Measurements from ENCODE around the gene ARHGAP8. TPM values are rescaled to one million over a fixed set of nuclear protein-coding genes. Genes with fewer than 3 reads are reported as not detected.

Gene ARHGAP8
- not detected in 2 replicates for total RNA-seq (2014; rRNA removed; shearing (Covaris generic); ENCODE audit: low replicate concordance)

GRCh38 chr22:44752285-44753188 lies at the start of gene ARHGAP8:
TSS of gene ARHGAP8 (plus strand) at chr22:44752575. CDS start at chr22:44786528, 33,953 bp downstream.
- no peaks in the 10 kb centered on the region for H3K4me1 ChIP-seq (ENCODE audit: low read length)
- no peak within 1 kb of the TSS for H3K4me3 ChIP-seq (ENCODE audit: low read length)
- no peaks in the 10 kb centered on the region for H3K36me3 ChIP-seq (ENCODE audit: insufficient read depth, low read length)
- H3K9ac ChIP-seq (ENCODE audit: low read length) = no peak within 1 kb of the TSS
- H2AFZ ChIP-seq (ENCODE audit: low read length) = no peak within 1 kb of the TSS
- no peaks in the 10 kb centered on the region; the same call in 1 of the 2 replicates for H3K9me3 ChIP-seq (ENCODE audit: low read length)
- no peaks in the 10 kb centered on the region for H3K79me2 ChIP-seq (ENCODE audit: low read length)
- no peak within 1 kb of the TSS for H3K4me2 ChIP-seq (ENCODE audit: low read depth, low read length, poor library complexity, severe bottlenecking)
- no peak for DNase-seq
- no peaks in the 10 kb centered on the region for H4K20me1 ChIP-seq (ENCODE audit: insufficient read depth, low read depth, low read length)
- no peaks in the 10 kb centered on the region for H3K9me2 ChIP-seq (replicated peaks; ENCODE audit: insufficient read depth, low read length)
- no peak within 1 kb of the TSS for H3K27ac ChIP-seq (ENCODE audit: low read length)
- H3K27me3 ChIP-seq (ENCODE audit: low read length) = no peaks in the 10 kb centered on the region

GRCh38 chr22:44703255-44703870 lies 49.0 kb upstream of the ARHGAP8 start:
- H4K20me1 ChIP-seq (ENCODE audit: insufficient read depth, low read depth, low read length) = no peaks in the 10 kb centered on the region
- no peaks in the 10 kb centered on the region for H3K36me3 ChIP-seq (ENCODE audit: insufficient read depth, low read length)
- H3K9ac ChIP-seq (ENCODE audit: low read length) = no peak overlapping the region
- no peaks in the 10 kb centered on the region for H3K9me3 ChIP-seq (ENCODE audit: low read length)
- H3K4me3 ChIP-seq (ENCODE audit: low read length) = no peak overlapping the region
- no peaks in the 10 kb centered on the region for H3K79me2 ChIP-seq (ENCODE audit: low read length)
- no peaks in the 10 kb centered on the region for H3K27me3 ChIP-seq (ENCODE audit: low read length)
- no peak overlapping the region for H3K27ac ChIP-seq (ENCODE audit: low read length)
- no peaks in the 10 kb centered on the region for H3K4me1 ChIP-seq (ENCODE audit: low read length)
- no peak overlapping the region for H2AFZ ChIP-seq (ENCODE audit: low read length)
- H3K4me2 ChIP-seq (ENCODE audit: low read depth, low read length, poor library complexity, severe bottlenecking) = no peak overlapping the region
- DNase-seq = no peak
- no peaks in the 10 kb centered on the region for H3K9me2 ChIP-seq (replicated peaks; ENCODE audit: insufficient read depth, low read length)

- Histone ChIP-seq H3K4me3 (ENCODE audit: low read length) (no peak overlapping the region), H3K4me1 (ENCODE audit: low read length) (no peaks in the 10 kb centered on the region), H3K79me2 (ENCODE audit: low read length) (no peaks in the 10 kb centered on the region), H3K9ac (ENCODE audit: low read length) (no peak overlapping the region), H2AFZ (ENCODE audit: low read length) (no peak overlapping the region), H3K27ac (ENCODE audit: low read length) (no peak overlapping the region), H3K27me3 (ENCODE audit: low read length) (no peaks in the 10 kb centered on the region), H3K36me3 (ENCODE audit: insufficient read depth, low read length) (no peaks in the 10 kb centered on the region), H4K20me1 (ENCODE audit: insufficient read depth, low read depth, low read length) (no peaks in the 10 kb centered on the region), H3K4me2 (ENCODE audit: low read depth, low read length, poor library complexity, severe bottlenecking) (no peak overlapping the region), H3K9me2 (replicated peaks; ENCODE audit: insufficient read depth, low read length) (no peaks in the 10 kb centered on the region), H3K9me3 (ENCODE audit: low read length) (no peaks in the 10 kb centered on the region)
- no peak for DNase-seq
Observed at GRCh38 chr22:44704159-44705021, 48.0 kb upstream of the ARHGAP8 start.

DNA sequence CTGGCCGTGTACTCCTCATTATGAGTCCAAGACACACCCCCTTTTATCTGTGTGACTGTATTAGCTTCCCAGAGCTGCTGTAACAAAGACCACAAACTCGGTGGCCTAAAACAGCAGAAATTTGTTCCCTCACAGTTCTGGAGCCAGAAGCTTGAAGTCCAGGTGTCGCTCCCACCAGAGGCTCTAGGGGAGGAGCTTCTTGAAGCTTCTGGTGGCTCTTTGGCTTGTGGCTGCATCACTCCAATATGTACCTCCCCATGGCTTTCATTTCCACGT lies 47.4 kb upstream of the ARHGAP8 start:
- no peaks in the 10 kb centered on the region for H3K79me2 ChIP-seq (ENCODE audit: low read length)
- no peak overlapping the region for H3K27ac ChIP-seq (ENCODE audit: low read length)
- H3K27me3 ChIP-seq (ENCODE audit: low read length) = no peaks in the 10 kb centered on the region
- no peaks in the 10 kb centered on the region for H3K9me3 ChIP-seq (ENCODE audit: low read length)
- no peaks in the 10 kb centered on the region for H3K9me2 ChIP-seq (replicated peaks; ENCODE audit: insufficient read depth, low read length)
- H4K20me1 ChIP-seq (ENCODE audit: insufficient read depth, low read depth, low read length) = no peaks in the 10 kb centered on the region
- H3K4me3 ChIP-seq (ENCODE audit: low read length) = no peak overlapping the region
- no peak for DNase-seq
- no peak overlapping the region for H3K4me2 ChIP-seq (ENCODE audit: low read depth, low read length, poor library complexity, severe bottlenecking)
- no peaks in the 10 kb centered on the region for H3K4me1 ChIP-seq (ENCODE audit: low read length)
- no peaks in the 10 kb centered on the region for H3K36me3 ChIP-seq (ENCODE audit: insufficient read depth, low read length)
- H3K9ac ChIP-seq (ENCODE audit: low read length) = no peak overlapping the region
- no peak overlapping the region for H2AFZ ChIP-seq (ENCODE audit: low read length)

GRCh38 chr22:44706488-44706887 lies 45.9 kb upstream of the ARHGAP8 start:
- Histone ChIP-seq H3K4me1 (ENCODE audit: low read length) (no peaks in the 10 kb centered on the region), H3K9me2 (replicated peaks; ENCODE audit: insufficient read depth, low read length) (no peaks in the 10 kb centered on the region), H3K4me2 (ENCODE audit: low read depth, low read length, poor library complexity, severe bottlenecking) (no peak overlapping the region), H3K4me3 (ENCODE audit: low read length) (no peak overlapping the region), H3K9me3 (ENCODE audit: low read length) (no peaks in the 10 kb centered on the region), H2AFZ (ENCODE audit: low read length) (no peak overlapping the region), H3K79me2 (ENCODE audit: low read length) (no peaks in the 10 kb centered on the region), H3K9ac (ENCODE audit: low read length) (no peak overlapping the region), H3K36me3 (ENCODE audit: insufficient read depth, low read length) (no peaks in the 10 kb centered on the region), H3K27ac (ENCODE audit: low read length) (no peak overlapping the region), H4K20me1 (ENCODE audit: insufficient read depth, low read depth, low read length) (no peaks in the 10 kb centered on the region), H3K27me3 (ENCODE audit: low read length) (no peaks in the 10 kb centered on the region)
- DNase-seq = no peak

GRCh38 chr22:44707178-44707577 lies 45.2 kb upstream of the ARHGAP8 start:
- no peak overlapping the region for H3K4me3 ChIP-seq (ENCODE audit: low read length)
- no peak overlapping the region for H3K9ac ChIP-seq (ENCODE audit: low read length)
- no peaks in the 10 kb centered on the region for H3K9me3 ChIP-seq (ENCODE audit: low read length)
- no peaks in the 10 kb centered on the region for H3K4me1 ChIP-seq (ENCODE audit: low read length)
- H2AFZ ChIP-seq (ENCODE audit: low read length) = no peak overlapping the region
- no peaks in the 10 kb centered on the region for H3K36me3 ChIP-seq (ENCODE audit: insufficient read depth, low read length)
- no peak overlapping the region for H3K4me2 ChIP-seq (ENCODE audit: low read depth, low read length, poor library complexity, severe bottlenecking)
- H3K79me2 ChIP-seq (ENCODE audit: low read length) = no peaks in the 10 kb centered on the region
- no peaks in the 10 kb centered on the region for H3K9me2 ChIP-seq (replicated peaks; ENCODE audit: insufficient read depth, low read length)
- no peak overlapping the region for H3K27ac ChIP-seq (ENCODE audit: low read length)
- H3K27me3 ChIP-seq (ENCODE audit: low read length) = no peaks in the 10 kb centered on the region
- DNase-seq = no peak
- no peaks in the 10 kb centered on the region for H4K20me1 ChIP-seq (ENCODE audit: insufficient read depth, low read depth, low read length)

GRCh38 chr22:44707752-44708151 lies 44.6 kb upstream of the ARHGAP8 start:
- H3K9ac ChIP-seq (ENCODE audit: low read length) = no peak overlapping the region
- no peak for DNase-seq
- H3K27me3 ChIP-seq (ENCODE audit: low read length) = no peaks in the 10 kb centered on the region
- H3K4me3 ChIP-seq (ENCODE audit: low read length) = no peak overlapping the region
- no peak overlapping the region for H2AFZ ChIP-seq (ENCODE audit: low read length)
- no peaks in the 10 kb centered on the region for H3K9me3 ChIP-seq (ENCODE audit: low read length)
- H3K36me3 ChIP-seq (ENCODE audit: insufficient read depth, low read length) = no peaks in the 10 kb centered on the region
- no peaks in the 10 kb centered on the region for H3K4me1 ChIP-seq (ENCODE audit: low read length)
- H4K20me1 ChIP-seq (ENCODE audit: insufficient read depth, low read depth, low read length) = no peaks in the 10 kb centered on the region
- no peaks in the 10 kb centered on the region for H3K9me2 ChIP-seq (replicated peaks; ENCODE audit: insufficient read depth, low read length)
- no peak overlapping the region for H3K27ac ChIP-seq (ENCODE audit: low read length)
- H3K4me2 ChIP-seq (ENCODE audit: low read depth, low read length, poor library complexity, severe bottlenecking) = no peak overlapping the region
- no peaks in the 10 kb centered on the region for H3K79me2 ChIP-seq (ENCODE audit: low read length)

DNA sequence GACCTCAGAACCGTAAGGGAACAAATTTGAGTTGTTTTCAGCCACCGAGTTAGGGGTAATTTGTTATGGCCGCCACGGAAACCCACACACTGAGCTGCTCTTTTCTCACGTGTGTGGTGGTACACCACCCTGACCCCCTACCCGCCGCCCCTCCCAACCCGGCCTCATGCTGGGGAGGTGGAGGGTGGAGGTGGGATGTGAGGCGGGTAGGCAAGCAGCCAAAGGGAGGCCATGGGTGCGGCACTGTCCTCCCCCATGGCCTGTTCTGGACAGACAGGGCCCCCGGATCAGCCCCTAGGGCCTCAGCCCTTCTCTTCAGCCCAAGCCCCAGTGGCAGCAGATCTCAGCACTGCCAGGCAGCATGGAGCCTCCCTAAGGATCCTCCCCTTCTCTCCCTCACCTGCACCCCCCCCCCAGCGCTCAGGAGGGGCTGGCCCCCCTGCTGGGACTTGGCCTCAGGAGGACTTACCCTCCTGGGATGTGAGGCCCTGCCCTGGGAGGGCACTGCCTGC lies 42.4 kb upstream of the ARHGAP8 start:
- H2AFZ ChIP-seq (ENCODE audit: low read length) = no peak overlapping the region
- H3K27ac ChIP-seq (ENCODE audit: low read length) = no peak overlapping the region
- DNase-seq = no peak
- no peaks in the 10 kb centered on the region for H3K4me1 ChIP-seq (ENCODE audit: low read length)
- no peaks in the 10 kb centered on the region for H3K27me3 ChIP-seq (ENCODE audit: low read length)
- no peaks in the 10 kb centered on the region for H3K36me3 ChIP-seq (ENCODE audit: insufficient read depth, low read length)
- no peak overlapping the region for H3K9ac ChIP-seq (ENCODE audit: low read length)
- no peaks in the 10 kb centered on the region for H4K20me1 ChIP-seq (ENCODE audit: insufficient read depth, low read depth, low read length)
- H3K4me2 ChIP-seq (ENCODE audit: low read depth, low read length, poor library complexity, severe bottlenecking) = no peak overlapping the region
- no peaks in the 10 kb centered on the region for H3K9me3 ChIP-seq (ENCODE audit: low read length)
- no peak overlapping the region for H3K4me3 ChIP-seq (ENCODE audit: low read length)
- H3K79me2 ChIP-seq (ENCODE audit: low read length) = no peaks in the 10 kb centered on the region
- H3K9me2 ChIP-seq (replicated peaks; ENCODE audit: insufficient read depth, low read length) = no peaks in the 10 kb centered on the region
